ENCODE results near the gene MAN1A1.

GRCh38 chr6:119257726-119258125, 91.8 kb downstream of the MAN1A1 start:
- TF ChIP-seq, protein P1, sequence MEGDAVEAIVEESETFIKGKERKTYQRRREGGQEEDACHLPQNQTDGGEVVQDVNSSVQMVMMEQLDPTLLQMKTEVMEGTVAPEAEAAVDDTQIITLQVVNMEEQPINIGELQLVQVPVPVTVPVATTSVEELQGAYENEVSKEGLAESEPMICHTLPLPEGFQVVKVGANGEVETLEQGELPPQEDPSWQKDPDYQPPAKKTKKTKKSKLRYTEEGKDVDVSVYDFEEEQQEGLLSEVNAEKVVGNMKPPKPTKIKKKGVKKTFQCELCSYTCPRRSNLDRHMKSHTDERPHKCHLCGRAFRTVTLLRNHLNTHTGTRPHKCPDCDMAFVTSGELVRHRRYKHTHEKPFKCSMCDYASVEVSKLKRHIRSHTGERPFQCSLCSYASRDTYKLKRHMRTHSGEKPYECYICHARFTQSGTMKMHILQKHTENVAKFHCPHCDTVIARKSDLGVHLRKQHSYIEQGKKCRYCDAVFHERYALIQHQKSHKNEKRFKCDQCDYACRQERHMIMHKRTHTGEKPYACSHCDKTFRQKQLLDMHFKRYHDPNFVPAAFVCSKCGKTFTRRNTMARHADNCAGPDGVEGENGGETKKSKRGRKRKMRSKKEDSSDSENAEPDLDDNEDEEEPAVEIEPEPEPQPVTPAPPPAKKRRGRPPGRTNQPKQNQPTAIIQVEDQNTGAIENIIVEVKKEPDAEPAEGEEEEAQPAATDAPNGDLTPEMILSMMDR (IDR thresholded peaks at IDR 0.05 in 8 of 11, conservative IDR thresholded peaks at IDR 0.05 in 3 of 11) = no peak
- TF ChIP-seq POLR2A (IDR thresholded peaks at IDR 0.05) (no peak), POLR2AphosphoS5 (IDR thresholded peaks at IDR 0.05) (no peak)

Data from spleen (tissue), 7 donors.